Measurements from ENCODE around the gene TIGD2. TPM values are rescaled to one million over a fixed set of nuclear protein-coding genes. Genes with fewer than 3 reads are reported as not detected.

TIGD2 gene
- total RNA-seq, result 9.2 and 9.8 TPM in 2 replicates
- long read RNA-seq, transcript TIGD2-201 (1 exons, 2,083 nt), result minor isoform, 7 of 36 reads
- long read RNA-seq, transcript TIGD2-202 (2 exons, 3,217 nt), result major isoform, 28 of 36 reads
- long read RNA-seq, partial matches to known transcripts, result 0 of 36 reads
- long read RNA-seq, other reads (novel, unspliced or antisense), result 1 of 36 reads

DNA sequence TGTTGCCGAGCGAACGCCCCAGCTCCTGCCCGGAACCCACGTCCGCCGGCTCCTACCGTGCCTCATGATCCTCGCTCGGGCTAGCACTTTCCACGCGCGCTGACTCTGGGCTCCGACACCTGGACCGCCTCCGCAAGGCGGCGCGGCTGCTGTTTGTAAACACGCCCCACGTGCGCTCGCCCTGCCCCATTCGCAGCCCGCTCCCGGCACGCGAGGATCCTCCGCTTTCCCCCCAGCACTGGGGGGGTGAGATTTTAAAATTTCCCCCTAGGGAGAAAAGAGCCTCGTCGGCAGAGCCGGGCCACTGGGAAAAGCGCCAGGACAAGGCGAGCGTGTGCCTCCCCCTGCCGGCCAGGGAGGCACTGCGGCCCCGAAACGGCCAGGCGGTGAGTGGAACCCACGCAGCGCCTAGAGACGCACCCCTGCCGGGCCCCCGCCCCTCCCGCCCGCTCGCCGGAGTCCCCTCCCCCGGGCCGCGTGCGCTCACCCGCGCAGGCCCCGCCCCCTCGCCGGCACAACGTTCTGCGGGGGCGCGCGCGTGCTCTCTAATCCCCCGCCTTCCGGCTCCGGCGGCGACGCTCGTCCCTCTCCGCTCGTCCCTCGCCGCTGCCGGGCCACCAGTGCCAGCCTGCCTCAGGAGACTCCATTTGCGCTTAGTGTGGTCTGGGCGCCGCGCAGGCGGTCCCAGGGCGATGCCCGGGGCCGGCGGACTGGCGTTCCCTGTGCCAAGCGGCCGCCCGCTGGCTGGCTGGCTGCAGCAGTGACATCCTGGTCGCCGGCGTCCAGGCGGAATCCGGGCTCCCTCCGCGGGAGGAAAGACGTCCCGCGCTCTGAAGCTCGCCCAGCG is at the start of gene TIGD2:
Gene TIGD2 (plus strand): TSS at position 548 of the 847 bp plus-strand sequence. CDS start 1,442 bp downstream, outside the sequence.
- peaks cover 19% of the 10 kb centered on the region for H3K27me3 Mint-ChIP-seq
- H3K9me3 Mint-ChIP-seq (ENCODE audit: low read depth), result no peaks in the 10 kb centered on the region
- H3K4me1 Mint-ChIP-seq (ENCODE audit: low read depth), result peaks cover 23% of the 10 kb centered on the region
- TF ChIP-seq CTCF (IDR thresholded peaks at IDR 0.05; ENCODE audit: unreplicated experiment), result peak; percentile 95
- peak within 1 kb of the TSS; percentile 86 for H3K4me3 Mint-ChIP-seq (ENCODE audit: low read depth)
- DNase-seq (ENCODE audit: low spot score, unreplicated experiment), result peak; percentile 77
- H3K27ac Mint-ChIP-seq, result peak within 1 kb of the TSS; percentile 93
- peaks cover 4% of the 10 kb centered on the region for H3K36me3 Mint-ChIP-seq (ENCODE audit: insufficient read depth)

GRCh38 chr4:89064848-89065247 is 46.5 kb upstream of the TIGD2 start:
- no peak for DNase-seq (ENCODE audit: low spot score, unreplicated experiment)
- TF ChIP-seq CTCF (IDR thresholded peaks at IDR 0.05; ENCODE audit: unreplicated experiment), result no peak
- Mint-ChIP-seq H3K4me3 (ENCODE audit: low read depth) (no peak overlapping the region), H3K36me3 (ENCODE audit: insufficient read depth) (peaks cover 2% of the 10 kb centered on the region), H3K9me3 (ENCODE audit: low read depth) (peaks cover 14% of the 10 kb centered on the region), H3K4me1 (ENCODE audit: low read depth) (no peaks in the 10 kb centered on the region), H3K27ac (no peak overlapping the region), H3K27me3 (no peaks in the 10 kb centered on the region)

DNA sequence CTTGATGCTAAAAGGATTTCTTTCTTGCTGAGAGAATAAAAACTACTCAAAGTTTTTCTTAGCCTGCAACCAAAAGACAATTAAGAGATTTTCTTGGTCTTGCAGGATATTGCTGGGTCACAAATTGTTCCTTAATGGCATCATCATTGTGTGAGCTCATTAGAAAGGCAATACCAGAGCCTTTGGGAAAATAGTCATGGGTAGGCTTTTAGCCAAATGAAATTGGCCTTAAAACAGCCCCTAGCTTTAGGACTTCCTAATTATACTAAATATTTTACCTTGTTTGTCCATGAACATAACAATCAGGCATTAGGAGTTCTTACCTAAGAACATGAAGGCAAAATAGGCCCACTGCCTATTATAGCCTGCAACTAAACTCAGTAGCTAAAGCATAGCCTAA is 43.9 kb upstream of the TIGD2 start:
- H3K27ac Mint-ChIP-seq, result no peak overlapping the region
- no peaks in the 10 kb centered on the region for H3K4me1 Mint-ChIP-seq (ENCODE audit: low read depth)
- H3K27me3 Mint-ChIP-seq, result no peaks in the 10 kb centered on the region
- H3K36me3 Mint-ChIP-seq (ENCODE audit: insufficient read depth), result no peaks in the 10 kb centered on the region
- DNase-seq (ENCODE audit: low spot score, unreplicated experiment), result no peak
- H3K4me3 Mint-ChIP-seq (ENCODE audit: low read depth), result no peak overlapping the region
- TF ChIP-seq CTCF (IDR thresholded peaks at IDR 0.05; ENCODE audit: unreplicated experiment), result no peak
- H3K9me3 Mint-ChIP-seq (ENCODE audit: low read depth), result no peaks in the 10 kb centered on the region

DNA sequence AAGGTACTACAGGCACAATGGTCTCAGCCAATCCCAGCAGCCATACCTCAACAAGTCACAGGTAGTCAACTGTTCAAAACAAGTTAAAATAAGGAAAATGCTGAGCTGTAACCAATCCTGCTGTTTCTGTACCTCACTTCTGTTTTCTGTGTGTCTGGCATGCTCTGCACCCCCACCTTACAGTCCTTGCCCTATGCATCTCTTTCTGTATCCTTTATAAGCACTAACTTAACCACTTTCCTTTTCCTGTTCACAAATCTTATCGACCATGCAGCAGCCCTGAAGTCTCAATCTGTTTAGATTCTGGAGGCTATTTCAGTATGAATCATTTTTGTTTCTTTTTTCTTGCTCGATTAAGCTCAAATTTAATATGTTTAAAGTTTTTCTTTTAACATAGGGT is 41.9 kb upstream of the TIGD2 start:
- no peak for DNase-seq (ENCODE audit: low spot score, unreplicated experiment)
- H3K4me3 Mint-ChIP-seq (ENCODE audit: low read depth), result no peak overlapping the region
- no peaks in the 10 kb centered on the region for H3K27me3 Mint-ChIP-seq
- no peaks in the 10 kb centered on the region for H3K4me1 Mint-ChIP-seq (ENCODE audit: low read depth)
- no peak overlapping the region for H3K27ac Mint-ChIP-seq
- H3K9me3 Mint-ChIP-seq (ENCODE audit: low read depth), result no peaks in the 10 kb centered on the region
- no peaks in the 10 kb centered on the region for H3K36me3 Mint-ChIP-seq (ENCODE audit: insufficient read depth)
- TF ChIP-seq CTCF (IDR thresholded peaks at IDR 0.05; ENCODE audit: unreplicated experiment), result no peak

DNA sequence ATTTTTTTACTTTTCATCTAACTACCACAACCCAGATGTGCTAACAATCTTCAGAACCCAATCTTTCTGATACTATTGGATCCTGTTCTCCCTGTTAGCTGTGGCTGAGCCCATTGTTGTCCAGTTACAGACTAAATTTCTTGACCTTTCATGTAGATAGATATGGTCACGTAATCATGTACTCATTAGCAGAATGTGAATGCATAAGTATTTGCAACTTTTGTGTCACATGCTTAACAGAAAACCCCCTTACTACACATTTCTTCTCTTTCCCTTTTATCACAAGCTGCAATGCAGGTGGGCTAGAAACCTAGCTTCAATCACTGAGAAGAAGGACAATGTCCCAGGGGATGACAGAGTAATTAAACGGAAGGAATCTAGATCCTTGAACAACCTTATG is 41.3 kb upstream of the TIGD2 start:
- DNase-seq (ENCODE audit: low spot score, unreplicated experiment), result no peak
- no peak for TF ChIP-seq CTCF (IDR thresholded peaks at IDR 0.05; ENCODE audit: unreplicated experiment)
- no peak overlapping the region for H3K4me3 Mint-ChIP-seq (ENCODE audit: low read depth)
- no peaks in the 10 kb centered on the region for H3K9me3 Mint-ChIP-seq (ENCODE audit: low read depth)
- H3K27me3 Mint-ChIP-seq, result no peaks in the 10 kb centered on the region
- H3K4me1 Mint-ChIP-seq (ENCODE audit: low read depth), result no peaks in the 10 kb centered on the region
- no peak overlapping the region for H3K27ac Mint-ChIP-seq
- H3K36me3 Mint-ChIP-seq (ENCODE audit: insufficient read depth), result no peaks in the 10 kb centered on the region

All from progenitor cell of endocrine pancreas (in vitro differentiated cells).